Measurements from ENCODE around the gene PPP1R14B. TPM values are rescaled to one million over a fixed set of nuclear protein-coding genes. Genes with fewer than 3 reads are reported as not detected.
A peak's percentile ranks its signal among the peaks of the same experiment; 100 is the strongest.

The PPP1R14B gene
- total and polyA plus RNA-seq, 2 of the 13 experiments (the other 11 are each of a cell fraction or from before 2014, with no cell fraction given): 110 to 148 TPM

DNA sequence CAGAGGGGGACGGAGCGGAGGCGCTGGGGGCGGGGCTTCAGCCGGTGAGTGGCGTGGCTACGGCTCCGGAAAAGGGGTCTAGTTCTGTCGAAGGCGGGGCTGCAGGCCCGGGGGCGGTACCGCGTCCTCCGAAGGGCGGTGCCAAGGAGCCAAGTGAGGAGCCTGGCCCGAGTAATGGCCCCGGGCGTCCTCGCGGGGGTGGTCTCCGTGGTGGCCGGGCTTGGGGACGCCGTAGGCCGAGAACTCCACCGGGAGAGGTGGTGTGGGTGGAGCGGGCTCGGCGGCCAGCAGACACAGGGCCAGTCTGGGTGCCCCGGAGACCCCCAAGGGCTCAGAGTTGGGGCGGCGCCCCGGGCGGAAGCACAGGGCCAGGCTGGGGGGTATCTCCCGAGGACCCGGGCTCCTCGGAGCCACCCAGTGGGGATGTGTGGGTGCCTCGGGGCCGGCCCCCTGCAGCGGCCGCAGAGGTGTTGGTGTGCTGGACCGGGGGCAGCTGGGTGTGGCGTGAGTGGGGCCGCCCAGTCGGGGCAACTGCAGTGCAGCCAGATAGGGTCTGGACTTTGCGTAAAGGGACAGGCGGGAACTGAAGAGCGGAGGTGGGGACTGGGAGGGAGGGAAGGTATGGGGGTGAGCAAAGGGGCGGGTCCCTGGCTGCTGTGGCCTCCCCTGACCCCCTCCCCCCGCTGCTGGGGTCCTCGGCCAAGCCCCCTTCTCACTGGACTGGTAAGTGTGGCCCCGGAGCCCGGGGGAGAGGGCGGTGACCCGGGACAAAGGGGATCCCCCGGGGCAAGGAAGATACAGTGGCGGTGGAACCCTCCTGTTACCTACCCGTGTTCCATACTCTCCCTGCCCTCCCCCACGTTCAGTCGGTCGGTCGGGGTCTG lies 5.0 kb downstream of the PPP1R14B start (continued):
- peak; percentile 77 for TF ChIP-seq HES4 (CRISPR knock-in tag; IDR thresholded peaks at IDR 0.05; ENCODE audit: borderline replicate concordance)
- TF ChIP-seq ZNF747 (CRISPR knock-in tag; IDR thresholded peaks at IDR 0.05; ENCODE audit: borderline replicate concordance): peak; percentile 33
- TF ChIP-seq, protein P1, sequence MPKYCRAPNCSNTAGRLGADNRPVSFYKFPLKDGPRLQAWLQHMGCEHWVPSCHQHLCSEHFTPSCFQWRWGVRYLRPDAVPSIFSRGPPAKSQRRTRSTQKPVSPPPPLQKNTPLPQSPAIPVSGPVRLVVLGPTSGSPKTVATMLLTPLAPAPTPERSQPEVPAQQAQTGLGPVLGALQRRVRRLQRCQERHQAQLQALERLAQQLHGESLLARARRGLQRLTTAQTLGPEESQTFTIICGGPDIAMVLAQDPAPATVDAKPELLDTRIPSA (CRISPR knock-in tag; IDR thresholded peaks at IDR 0.05; ENCODE audit: borderline replicate concordance): peak; percentile 76; the same call in 1 of the 2 replicates
- peak; percentile 50; the same call in 1 of the 2 replicates for TF ChIP-seq ZNF768 (CRISPR knock-in tag; IDR thresholded peaks at IDR 0.05)
- TF ChIP-seq, protein P2, sequence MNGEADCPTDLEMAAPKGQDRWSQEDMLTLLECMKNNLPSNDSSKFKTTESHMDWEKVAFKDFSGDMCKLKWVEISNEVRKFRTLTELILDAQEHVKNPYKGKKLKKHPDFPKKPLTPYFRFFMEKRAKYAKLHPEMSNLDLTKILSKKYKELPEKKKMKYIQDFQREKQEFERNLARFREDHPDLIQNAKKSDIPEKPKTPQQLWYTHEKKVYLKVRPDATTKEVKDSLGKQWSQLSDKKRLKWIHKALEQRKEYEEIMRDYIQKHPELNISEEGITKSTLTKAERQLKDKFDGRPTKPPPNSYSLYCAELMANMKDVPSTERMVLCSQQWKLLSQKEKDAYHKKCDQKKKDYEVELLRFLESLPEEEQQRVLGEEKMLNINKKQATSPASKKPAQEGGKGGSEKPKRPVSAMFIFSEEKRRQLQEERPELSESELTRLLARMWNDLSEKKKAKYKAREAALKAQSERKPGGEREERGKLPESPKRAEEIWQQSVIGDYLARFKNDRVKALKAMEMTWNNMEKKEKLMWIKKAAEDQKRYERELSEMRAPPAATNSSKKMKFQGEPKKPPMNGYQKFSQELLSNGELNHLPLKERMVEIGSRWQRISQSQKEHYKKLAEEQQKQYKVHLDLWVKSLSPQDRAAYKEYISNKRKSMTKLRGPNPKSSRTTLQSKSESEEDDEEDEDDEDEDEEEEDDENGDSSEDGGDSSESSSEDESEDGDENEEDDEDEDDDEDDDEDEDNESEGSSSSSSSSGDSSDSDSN (CRISPR knock-in tag; IDR thresholded peaks at IDR 0.05): peak; percentile 63
- TF ChIP-seq, protein P3, sequence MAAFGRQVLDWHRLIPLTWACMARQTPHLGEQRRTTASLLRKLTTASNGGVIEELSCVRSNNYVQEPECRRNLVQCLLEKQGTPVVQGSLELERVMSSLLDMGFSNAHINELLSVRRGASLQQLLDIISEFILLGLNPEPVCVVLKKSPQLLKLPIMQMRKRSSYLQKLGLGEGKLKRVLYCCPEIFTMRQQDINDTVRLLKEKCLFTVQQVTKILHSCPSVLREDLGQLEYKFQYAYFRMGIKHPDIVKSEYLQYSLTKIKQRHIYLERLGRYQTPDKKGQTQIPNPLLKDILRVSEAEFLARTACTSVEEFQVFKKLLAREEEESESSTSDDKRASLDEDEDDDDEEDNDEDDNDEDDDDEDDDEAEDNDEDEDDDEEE (CRISPR knock-in tag; IDR thresholded peaks at IDR 0.05): peak; percentile 41; the same call in 1 of the 2 replicates
- TF ChIP-seq HNF4A (CRISPR knock-in tag; IDR thresholded peaks at IDR 0.05): no peak
- no peak for TF ChIP-seq RBM22 (optimal IDR thresholded peaks at IDR 0.05; ENCODE audit: low read length)
- TF ChIP-seq CENPT (CRISPR knock-in tag; IDR thresholded peaks at IDR 0.05; ENCODE audit: low read depth): no peak
- no peak for TF ChIP-seq ZNF138 (CRISPR knock-in tag; IDR thresholded peaks at IDR 0.05; ENCODE audit: low read depth)
- TF ChIP-seq, protein P4, sequence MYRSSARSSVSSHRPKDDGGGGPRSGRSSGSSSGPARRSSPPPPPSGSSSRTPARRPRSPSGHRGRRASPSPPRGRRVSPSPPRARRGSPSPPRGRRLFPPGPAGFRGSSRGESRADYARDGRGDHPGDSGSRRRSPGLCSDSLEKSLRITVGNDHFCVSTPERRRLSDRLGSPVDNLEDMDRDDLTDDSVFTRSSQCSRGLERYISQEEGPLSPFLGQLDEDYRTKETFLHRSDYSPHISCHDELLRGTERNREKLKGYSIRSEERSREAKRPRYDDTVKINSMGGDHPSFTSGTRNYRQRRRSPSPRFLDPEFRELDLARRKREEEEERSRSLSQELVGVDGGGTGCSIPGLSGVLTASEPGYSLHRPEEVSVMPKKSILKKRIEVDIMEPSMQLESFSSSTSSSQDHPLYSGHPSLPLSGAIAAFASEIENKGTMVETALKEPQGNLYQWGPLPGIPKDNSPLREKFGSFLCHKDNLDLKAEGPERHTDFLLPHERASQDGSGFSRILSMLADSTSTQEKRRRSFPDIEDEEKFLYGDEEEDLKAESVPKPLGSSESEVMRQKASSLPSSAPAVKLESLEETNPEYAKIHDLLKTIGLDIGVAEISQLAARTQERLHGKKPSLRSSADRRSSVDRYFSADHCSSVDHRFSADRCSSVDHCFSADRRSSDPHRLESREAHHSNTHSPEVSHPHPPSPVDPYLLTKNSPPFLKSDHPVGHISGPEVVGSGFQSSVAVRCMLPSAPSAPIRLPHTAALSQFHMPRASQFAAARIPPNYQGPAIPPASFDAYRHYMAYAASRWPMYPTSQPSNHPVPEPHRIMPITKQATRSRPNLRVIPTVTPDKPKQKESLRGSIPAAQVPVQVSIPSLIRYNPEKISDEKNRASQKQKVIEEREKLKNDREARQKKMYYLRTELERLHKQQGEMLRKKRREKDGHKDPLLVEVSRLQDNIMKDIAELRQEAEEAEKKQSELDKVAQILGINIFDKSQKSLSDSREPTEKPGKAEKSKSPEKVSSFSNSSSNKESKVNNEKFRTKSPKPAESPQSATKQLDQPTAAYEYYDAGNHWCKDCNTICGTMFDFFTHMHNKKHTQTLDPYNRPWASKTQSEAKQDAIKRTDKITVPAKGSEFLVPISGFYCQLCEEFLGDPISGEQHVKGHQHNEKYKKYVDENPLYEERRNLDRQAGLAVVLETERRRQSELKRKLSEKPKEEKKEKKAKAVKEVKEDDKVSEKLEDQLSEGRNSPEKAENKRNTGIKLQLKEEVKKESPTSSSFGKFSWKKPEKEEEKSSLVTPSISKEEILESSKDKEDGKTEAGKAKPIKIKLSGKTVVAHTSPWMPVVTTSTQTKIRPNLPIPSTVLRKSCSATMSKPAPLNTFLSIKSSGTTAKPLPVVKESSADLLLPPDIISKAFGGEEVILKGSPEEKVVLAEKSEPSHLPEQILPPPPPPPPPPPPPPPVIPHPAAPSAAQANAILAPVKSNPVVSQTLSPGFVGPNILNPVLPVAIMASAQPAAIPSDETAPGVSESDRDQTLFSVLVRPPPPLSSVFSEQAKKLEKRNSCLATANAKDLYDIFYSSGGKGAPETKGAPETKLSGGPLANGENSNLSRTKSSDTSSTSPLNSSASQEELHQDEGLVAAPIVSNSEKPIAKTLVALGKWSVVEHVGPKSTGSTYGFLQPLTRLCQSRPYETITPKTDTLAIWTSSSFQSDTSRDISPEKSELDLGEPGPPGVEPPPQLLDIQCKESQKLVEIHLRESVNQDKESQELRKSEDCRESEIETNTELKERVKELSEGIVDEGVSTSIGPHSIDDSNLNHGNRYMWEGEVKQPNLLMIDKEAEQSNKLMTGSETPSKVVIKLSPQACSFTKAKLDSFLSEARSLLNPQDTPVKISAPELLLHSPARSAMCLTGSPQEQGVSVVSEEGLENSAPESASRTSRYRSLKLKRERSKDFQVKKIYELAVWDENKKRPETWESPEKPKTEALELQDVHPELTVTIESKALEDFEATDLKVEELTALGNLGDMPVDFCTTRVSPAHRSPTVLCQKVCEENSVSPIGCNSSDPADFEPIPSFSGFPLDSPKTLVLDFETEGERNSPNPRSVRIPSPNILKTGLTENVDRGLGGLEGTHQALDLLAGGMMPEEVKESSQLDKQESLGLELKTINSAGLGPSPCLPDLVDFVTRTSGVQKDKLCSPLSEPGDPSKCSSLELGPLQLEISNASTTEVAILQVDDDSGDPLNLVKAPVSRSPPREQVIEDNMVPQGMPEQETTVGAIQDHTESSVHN (CRISPR knock-in tag; IDR thresholded peaks at IDR 0.05): no peak
- TF ChIP-seq SNAI1 (CRISPR knock-in tag; IDR thresholded peaks at IDR 0.05; ENCODE audit: borderline replicate concordance): 0 out of 2 replicates have a peak, but pooled peaks have one; percentile 66
- TF ChIP-seq PCBP1 (IDR thresholded peaks at IDR 0.05; ENCODE audit: borderline replicate concordance, low read depth, low read length): peak; percentile 64; the same call in 1 of the 2 replicates
- TF ChIP-seq MXI1 (IDR thresholded peaks at IDR 0.05; ENCODE audit: borderline replicate concordance, low read depth, low read length): peak; percentile 27; the same call in 1 of the 3 replicates
- no peak; the same call in 1 of the 2 replicates for TF ChIP-seq ZNF333 (CRISPR knock-in tag; IDR thresholded peaks at IDR 0.05; ENCODE audit: borderline replicate concordance)

All from HepG2 (cell line).